Adrenal gland (tissue), 19 donors: ENCODE data around the gene MPIG6B. TPM values are rescaled to one million over a fixed set of nuclear protein-coding genes. Genes with fewer than 3 reads are reported as not detected.
A peak's percentile ranks its signal among the peaks of the same experiment; 100 is the strongest.

Experiments used
- DNase-seq, 7 donors: peaks; one replicate each; pipeline ENCODE4 v3.0.0-alpha.2; 2019 to 2020
- H3K27ac ChIP-seq, 5 donors: fragments of 200-600 bp; sonication (generic) in 4 of 5; 1 replicate in 3 of 5; 2 replicates in 2 of 5; pipeline versions ENCODE4 v1.5.1 to v1.8.0; 2016 to 2020; ENCODE audit warnings: mild to moderate bottlenecking in 1 of 5
- H3K27me3 ChIP-seq: fragments of 200-600 bp; 2 replicates; pipeline ENCODE4 v1.8.0; 2021
- H3K36me3 ChIP-seq, 2 donors: fragments of 200-600 bp; replicated peaks in 1 of 2; 1 replicate in 1 of 2; 2 replicates in 1 of 2; pipeline versions ENCODE4 v1.5.1 to v1.8.0; 2018 to 2022
- H3K4me1 ChIP-seq, 2 donors: fragments of 200-600 bp; replicated peaks in 1 of 2; 1 replicate in 1 of 2; 2 replicates in 1 of 2; pipeline versions ENCODE4 v1.5.1 to v1.8.0; 2018 to 2021
- H3K4me3 ChIP-seq, 4 donors: fragments of 200-600 bp; sonication (generic) in 3 of 4; one replicate each; pipeline ENCODE4 v1.5.1; 2016 to 2018
- H3K9me3 ChIP-seq, 3 donors: fragments of 200-600 bp; sonication (generic) in 1 of 3; replicated peaks in 1 of 3; 1 replicate in 2 of 3; 2 replicates in 1 of 3; pipeline versions ENCODE4 v1.5.1 to v1.8.0; 2016 to 2021
- CTCF ChIP-seq, 6 experiments: fragments of 450-650 bp in 4 of 6; fragments of 200-600 bp in 2 of 6; sonication (generic) in 1 of 6; IDR thresholded peaks; 1 replicate in 5 of 6; 2 replicates in 1 of 6; pipeline versions ENCODE4 v1.5.1 to v1.8.0; 2016 to 2021; ENCODE audit warnings: antibody characterized with exemption in 6 of 6, mild to moderate bottlenecking in 2 of 6, moderate library complexity in 1 of 6
- POLR2A ChIP-seq, 2 donors: fragments of 450-650 bp; IDR thresholded peaks; one replicate each; pipeline ENCODE4 v1.6.1; 2017; ENCODE audit warnings: antibody characterized with exemption in 2 of 2, mild to moderate bottlenecking in 2 of 2, moderate library complexity in 1 of 2
- WGBS, 4 donors: extraction: QIAGEN DNeasy Blood & Tissue Kit in 2 of 4; methylation state at CpG; one replicate each; pipeline versions ENCODE4 v1.1.5 to v1.1.7; 2013 to 2017; 5-methylcytosine and 5-hydroxymethylcytosine counted together
- intact Hi-C, 2 donors: fragments of 100-400 bp; cut with DNase I; formaldehyde crosslinking; loops; one replicate each; pipeline versions ENCODE4 v1.14.1 to v1.15.0; 2022 to 2023
- long read RNA-seq, 10 donors: library from polyadenylated mRNA in 3 of 10; unstranded in 2 of 10; stranded (forward) in 1 of 10; transcript quantifications; one replicate each; pipeline ENCODE4 v2.0.0 and lab custom pipeline, GENCODE V29; 2021 to 2026
- polyA plus RNA-seq, 3 donors: library from polyadenylated mRNA; stranded (reverse); fragments of 200-250 nt in 2 of 3; fragments of 350-450 nt in 1 of 3; fragmentation: Illumina TruSeq in 1 of 3; extraction: RNeasy Lipid Tissue Mini Kit (QIAGEN cat#74804) in 1 of 3; gene quantifications; one replicate each; pipeline ENCODE4 v1.2.3, GENCODE V29; 2013 to 2014
- total RNA-seq, 9 donors: library from RNA; depleted of rRNA in 4 of 9; stranded (reverse); fragments of >200 nt in 4 of 9; fragments of 120-200 nt in 1 of 9; fragmentation: NEBNext Ultra II Directional in 1 of 9; extraction: Animal tissue kit (Norgen Biotek cat#: 25700) in 1 of 9; gene quantifications; one replicate each; pipeline versions ENCODE4 v1.1.0 to v1.2.4, GENCODE V29; 2013 to 2023
- donor health status: healthy with polysubstance abuse.
- donor health status: Bipolar disorder and iron deficiency.
- donor health status: DM: yes; HTN: yes; CAD: no.
- donor health status: DM: no; HTN: no; CAD: no.
- donor health status: DM: no; HTN: no; CAD: no.
- donor health status: DM: yes; HTN: yes; CAD: no.

Gene MPIG6B
- total RNA-seq (under 1 TPM in 2 of 9 donors, not detected in 7; 0.22 to 0.65 TPM), polyA plus RNA-seq (under 1 TPM in 2 of 3 donors, not detected in 1; 0.07 to 0.08 TPM)
- long read RNA-seq, donor 1: 0 reads
- long read RNA-seq, donor 2: 0 reads
- long read RNA-seq, donor 3: 0 reads
- long read RNA-seq, donor 4: 0 reads
- long read RNA-seq, donor 5: 0 reads
- long read RNA-seq, donor 6: 0 reads
- long read RNA-seq, donor 7: 0 reads
- long read RNA-seq, donor 8: 0 reads
- long read RNA-seq, donor 9: 0 reads
- long read RNA-seq, donor 10: 0 reads

- Histone ChIP-seq H3K27ac (no peak within 1 kb of the TSS), H3K36me3 (no peaks in the 10 kb centered on the region), H3K9me3 (no peaks in the 10 kb centered on the region), H3K27me3 (no peaks in the 10 kb centered on the region), H3K4me1 (peaks cover 0 to 14% of the 10 kb centered on the region in 2 donors), H3K4me3 (no peak within 1 kb of the TSS)
- WGBS, 4 donors: 76 to 81% (median 80%) methylated on average over 26 to 46 of the region's 46 CpGs
- intact Hi-C loops: no loop called here
- no peak for TF ChIP-seq POLR2A (IDR thresholded peaks at IDR 0.05)
- no peak for TF ChIP-seq CTCF (IDR thresholded peaks at IDR 0.05)
- DNase-seq: peak in 1 of 7 donors; percentile 23
These were observed at the start of gene MPIG6B for GRCh38 chr6:31723245-31723979. Gene MPIG6B (plus strand): TSS chr6:31723373. CDS start chr6:31723384, 11 bp downstream.

- H3K9me3 ChIP-seq: no peaks in the 10 kb centered on the region
- no peak overlapping the region for H3K27ac ChIP-seq
- intact Hi-C loops: no loop called here
- no peak for TF ChIP-seq CTCF (IDR thresholded peaks at IDR 0.05)
- TF ChIP-seq POLR2A (IDR thresholded peaks at IDR 0.05): no peak
- H3K4me1 ChIP-seq: peaks cover 9 to 10% of the 10 kb centered on the region in 2 donors
- WGBS, 4 donors: 73 to 78% (median 76%) methylated on average over 4 of the region's 4 CpGs
- no peak for DNase-seq
- peaks cover 0 to 23% of the 10 kb centered on the region in 2 donors for H3K36me3 ChIP-seq
- H3K4me3 ChIP-seq: no peak overlapping the region
- H3K27me3 ChIP-seq: no peaks in the 10 kb centered on the region
These were observed 46.8 kb upstream of the MPIG6B start for GRCh38 chr6:31676322-31676903.

- Histone ChIP-seq H3K27me3 (no peaks in the 10 kb centered on the region), H3K9me3 (no peaks in the 10 kb centered on the region), H3K27ac (no peak overlapping the region), H3K4me1 (peaks cover 9 to 10% of the 10 kb centered on the region in 2 donors), H3K36me3 (peaks cover 0 to 18% of the 10 kb centered on the region in 2 donors), H3K4me3 (no peak overlapping the region)
- no peak for DNase-seq
- intact Hi-C loops: no loop called here
- 57 to 67% (median 61%) methylated on average over 5 to 6 of the region's 6 CpGs for WGBS, 4 donors
- TF ChIP-seq POLR2A (IDR thresholded peaks at IDR 0.05): no peak
- TF ChIP-seq CTCF (IDR thresholded peaks at IDR 0.05): no peak
These were observed 46.3 kb upstream of the MPIG6B start for GRCh38 chr6:31676904-31677303.

- no peak for DNase-seq
- Histone ChIP-seq H3K27ac (no peak overlapping the region), H3K27me3 (no peaks in the 10 kb centered on the region), H3K4me1 (peaks cover 9 to 10% of the 10 kb centered on the region in 2 donors), H3K4me3 (no peak overlapping the region), H3K9me3 (no peaks in the 10 kb centered on the region), H3K36me3 (peaks cover 0 to 8% of the 10 kb centered on the region in 2 donors)
- 66 to 77% (median 73%) methylated on average over 8 of the region's 8 CpGs for whole genome bisulfite sequencing, 4 donors
- intact Hi-C loops: no loop called here
- TF ChIP-seq POLR2A (IDR thresholded peaks at IDR 0.05): no peak
These were observed 45.2 kb upstream of the MPIG6B start for GRCh38 chr6:31677955-31678354.
